ENCODE results near the gene RAD51AP1.

RAD51AP1 gene

GRCh38 chr12:4580281-4580688 is 41.6 kb downstream of the RAD51AP1 start:
- DNase-seq = no peak
- Histone ChIP-seq H2AFZ (ENCODE audit: low read length) (no peak overlapping the region), H3K27me3 (replicated peaks; ENCODE audit: insufficient read depth, low read length) (no peaks in the 10 kb centered on the region), H3F3A (ENCODE audit: insufficient read depth, low read length) (no peaks in the 10 kb centered on the region), H3K36me3 (replicated peaks; ENCODE audit: insufficient read depth, low read length) (no peaks in the 10 kb centered on the region), H3K9ac (ENCODE audit: low read length) (no peak overlapping the region), H3K4me2 (ENCODE audit: low read depth, low read length) (no peak overlapping the region), H3K4me1 (ENCODE audit: low read length) (no peaks in the 10 kb centered on the region), H4K20me1 (ENCODE audit: insufficient read depth, low read length) (no peaks in the 10 kb centered on the region), H3K27ac (ENCODE audit: low read length) (no peak overlapping the region), H3K9me3 (replicated peaks; ENCODE audit: insufficient read depth, low read length) (no peaks in the 10 kb centered on the region), H3K4me3 (ENCODE audit: low read length) (no peak overlapping the region), H3K79me2 (ENCODE audit: low read length) (no peaks in the 10 kb centered on the region), H3K9me2 (replicated peaks; ENCODE audit: insufficient read depth, low read length) (no peaks in the 10 kb centered on the region)
- TF ChIP-seq EZH2phosphoT487 (IDR thresholded peaks at IDR 0.05; ENCODE audit: low read length) (no peak), CTCF (IDR thresholded peaks at IDR 0.05; ENCODE audit: low read length) (no peak), EZH2 (optimal IDR thresholded peaks at IDR 0.05; ENCODE audit: low read depth, low read length) (no peak)

- H3K27ac ChIP-seq (ENCODE audit: low read length) = no peak overlapping the region
- DNase-seq = no peak
- no peak overlapping the region for H3K4me2 ChIP-seq (ENCODE audit: low read depth, low read length)
- no peak overlapping the region for H2AFZ ChIP-seq (ENCODE audit: low read length)
- H3F3A ChIP-seq (ENCODE audit: insufficient read depth, low read length) = no peaks in the 10 kb centered on the region
- H3K9me2 ChIP-seq (replicated peaks; ENCODE audit: insufficient read depth, low read length) = no peaks in the 10 kb centered on the region
- H3K4me1 ChIP-seq (ENCODE audit: low read length) = no peaks in the 10 kb centered on the region
- no peaks in the 10 kb centered on the region for H3K9me3 ChIP-seq (replicated peaks; ENCODE audit: insufficient read depth, low read length)
- H4K20me1 ChIP-seq (ENCODE audit: insufficient read depth, low read length) = no peaks in the 10 kb centered on the region
- TF ChIP-seq EZH2phosphoT487 (IDR thresholded peaks at IDR 0.05; ENCODE audit: low read length) (no peak), CTCF (IDR thresholded peaks at IDR 0.05; ENCODE audit: low read length) (no peak)
- H3K36me3 ChIP-seq (replicated peaks; ENCODE audit: insufficient read depth, low read length) = no peaks in the 10 kb centered on the region
- no peak overlapping the region for H3K9ac ChIP-seq (ENCODE audit: low read length)
- no peaks in the 10 kb centered on the region for H3K27me3 ChIP-seq (replicated peaks; ENCODE audit: insufficient read depth, low read length)
- no peaks in the 10 kb centered on the region for H3K79me2 ChIP-seq (ENCODE audit: low read length)
- H3K4me3 ChIP-seq (ENCODE audit: low read length) = no peak overlapping the region
Observed at GRCh38 chr12:4584281-4584680, 45.6 kb downstream of the RAD51AP1 start.

GRCh38 chr12:4584896-4585295 is 46.2 kb downstream of the RAD51AP1 start:
- no peak for TF ChIP-seq CTCF (IDR thresholded peaks at IDR 0.05; ENCODE audit: low read length)
- no peak for TF ChIP-seq EZH2 (optimal IDR thresholded peaks at IDR 0.05; ENCODE audit: low read depth, low read length)
- TF ChIP-seq EZH2phosphoT487 (IDR thresholded peaks at IDR 0.05; ENCODE audit: low read length) = no peak

More at GRCh38 chr12:4584896-4585295, 46.2 kb downstream of the RAD51AP1 start:
- H4K20me1 ChIP-seq (ENCODE audit: insufficient read depth, low read length) = no peaks in the 10 kb centered on the region
- no peaks in the 10 kb centered on the region for H3K36me3 ChIP-seq (replicated peaks; ENCODE audit: insufficient read depth, low read length)
- H3K4me1 ChIP-seq (ENCODE audit: low read length) = no peaks in the 10 kb centered on the region
- no peak overlapping the region for H3K27ac ChIP-seq (ENCODE audit: low read length)
- DNase-seq = no peak
- H3K4me2 ChIP-seq (ENCODE audit: low read depth, low read length) = no peak overlapping the region
- H3K9me3 ChIP-seq (replicated peaks; ENCODE audit: insufficient read depth, low read length) = no peaks in the 10 kb centered on the region
- no peak overlapping the region for H3K9ac ChIP-seq (ENCODE audit: low read length)
- H3K9me2 ChIP-seq (replicated peaks; ENCODE audit: insufficient read depth, low read length) = no peaks in the 10 kb centered on the region
- no peaks in the 10 kb centered on the region for H3F3A ChIP-seq (ENCODE audit: insufficient read depth, low read length)
- no peaks in the 10 kb centered on the region for H3K27me3 ChIP-seq (replicated peaks; ENCODE audit: insufficient read depth, low read length)
- H2AFZ ChIP-seq (ENCODE audit: low read length) = no peak overlapping the region
- H3K4me3 ChIP-seq (ENCODE audit: low read length) = no peak overlapping the region
- H3K79me2 ChIP-seq (ENCODE audit: low read length) = no peaks in the 10 kb centered on the region
